Tibial nerve (tissue), 4 donors: ENCODE data around the gene BICRAL.

Experiments used
- CTCF ChIP-seq, 5 experiments: fragments of 200-600 bp in 3 of 5; fragments of 450-650 bp in 2 of 5; sonication (generic) in 3 of 5; IDR thresholded peaks; one replicate each; pipeline ENCODE4 v1.5.1; 2016 to 2019; ENCODE audit warnings: antibody characterized with exemption in 5 of 5, mild to moderate bottlenecking in 3 of 5, moderate library complexity in 2 of 5
- EP300 ChIP-seq, 2 donors: sonication (generic); formaldehyde crosslinking; IDR thresholded peaks; one replicate each; pipeline ENCODE4 v1.6.1; 2017; ENCODE audit warnings: antibody characterized with exemption in 2 of 2, mild to moderate bottlenecking in 1 of 2
- POLR2A ChIP-seq, 2 donors: fragments of 450-650 bp; IDR thresholded peaks; one replicate each; pipeline ENCODE4 v1.6.1; 2017; ENCODE audit warnings: antibody characterized with exemption in 2 of 2, mild to moderate bottlenecking in 2 of 2, moderate library complexity in 2 of 2

- TF ChIP-seq POLR2A (IDR thresholded peaks at IDR 0.05): no peak
- TF ChIP-seq CTCF (IDR thresholded peaks at IDR 0.05): no peak
- TF ChIP-seq EP300 (IDR thresholded peaks at IDR 0.05): no peak
These were observed 66.8 kb downstream of the BICRAL start for GRCh38 chr6:42848700-42849099.
